Measurements from ENCODE around the gene C19orf18. TPM values are rescaled to one million over a fixed set of nuclear protein-coding genes. Genes with fewer than 3 reads are reported as not detected.
A peak's percentile ranks its signal among the peaks of the same experiment; 100 is the strongest.
"Not testable (repeated sequence)": the region's sequence is repeated elsewhere in the genome, so short reads cannot be mapped to it uniquely, and the experiment has no call there.

Gene C19orf18
- polyA plus RNA-seq, 2 of the 4 experiments (the other 2 are of a cell fraction) = 0.13 TPM; not detected in 1

- Histone ChIP-seq H3K9me3 (peaks cover 71% of the 10 kb centered on the region), H3K4me2 (peak within 1 kb of the TSS; percentile 67), H3K4me3 (peak within 1 kb of the TSS; percentile 75), H3K27ac (peak within 1 kb of the TSS; percentile 68 to 89)
- CTCF ChIA-PET = interaction anchor here (0.6 to 1.3 kb wide), 5 partner anchors 9 to 282 kb away, joined by 3 to 4 read pairs (median 3); no protein-coding TSS in a partner anchor
- peak; percentile 76 for TF ChIP-seq MAX (IDR thresholded peaks at IDR 0.05)
- peak; percentile 95 for TF ChIP-seq PBX3 (IDR thresholded peaks at IDR 0.05)
- TF ChIP-seq USF2 (IDR thresholded peaks at IDR 0.05) = peak; percentile 57; the same call in 1 of the 2 replicates
- peak; percentile 8; the same call in 1 of the 2 replicates for TF ChIP-seq GATA3 (IDR thresholded peaks at IDR 0.05; ENCODE audit: borderline replicate concordance)
- TF ChIP-seq E2F6 (IDR thresholded peaks at IDR 0.05; ENCODE audit: borderline replicate concordance, low read depth) = peak; percentile 90
- peak; percentile 16 to 48; a peak in 2 of 5 replicates for TF ChIP-seq RAD21 (conservative IDR thresholded peaks at IDR 0.05 in 1 of 2, IDR thresholded peaks at IDR 0.05 in 1 of 2)
- TF ChIP-seq POLR2A (IDR thresholded peaks at IDR 0.05; ENCODE audit: low read length) = peak; percentile 54
- peak; percentile 68 for TF ChIP-seq PHF8 (IDR thresholded peaks at IDR 0.05; ENCODE audit: borderline replicate concordance, low read depth)
- TF ChIP-seq JUN (IDR thresholded peaks at IDR 0.05) = peak in 1 of 2 experiments; percentile 57; a peak in 1 of 5 replicates
- 0 out of 3 replicates have a peak, but pooled peaks have one; percentile 28 for TF ChIP-seq CTCF (IDR thresholded peaks at IDR 0.05)
- 0 out of 3 replicates have a peak, but pooled peaks have one; percentile 14 for TF ChIP-seq SMC3 (IDR thresholded peaks at IDR 0.05)
- peak; percentile 95 for FAIRE-seq
- POLR2A ChIA-PET = interaction anchor here (0.9 to 1.3 kb wide), 6 partner anchors 19 to 1602 kb away, joined by 3 to 7 read pairs (median 5); partner anchors contain the start of genes ZNF134, ZNF274 and ZNF606
- WGBS (ENCODE audit: missing lambda C conversion rate) = 2% methylated on average over 42 of the region's 51 CpGs
- not testable (repeated sequence) for H3K4me1 ChIP-seq
- peak; percentile 98 to 99 for DNase-seq (ENCODE audit: low read depth in 1 of 2, low spot score in 1 of 2)
- peak; percentile 100 for ATAC-seq
These were observed 58.0 kb downstream of the C19orf18 start, which contains the start of gene ZNF417 for GRCh38 chr19:57916168-57916995. Gene ZNF417 (minus strand): TSS chr19:57916592. CDS start chr19:57916411, 181 bp downstream.

GRCh38 chr19:57914531-57914930 is 59.8 kb downstream of the C19orf18 start:
- Histone ChIP-seq H3K4me3 (no peak overlapping the region), H3K27ac (no peak overlapping the region), H3K4me2 (no peak overlapping the region), H3K4me1 (no peaks in the 10 kb centered on the region), H3K9me3 (peaks cover 68% of the 10 kb centered on the region)
- ChIA-PET POLR2A (no interaction called here), CTCF (interaction anchor here (0.6 kb wide), 1 partner anchor 10 kb away, joined by 4 read pairs; no protein-coding TSS in a partner anchor)
- TF ChIP-seq KDM5A (IDR thresholded peaks at IDR 0.05) = no peak
- TF ChIP-seq NPAS2 (CRISPR knock-in tag; IDR thresholded peaks at IDR 0.05; ENCODE audit: borderline replicate concordance) = no peak
- TF ChIP-seq HDAC2 (IDR thresholded peaks at IDR 0.05) = no peak
- no peak for TF ChIP-seq MYC (IDR thresholded peaks at IDR 0.05; ENCODE audit: borderline replicate concordance, low read length)
- TF ChIP-seq HOXB13 (CRISPR knock-in tag; IDR thresholded peaks at IDR 0.05; ENCODE audit: low read depth) = no peak
- TF ChIP-seq CBX8 (IDR thresholded peaks at IDR 0.05) = no peak
- no peak for TF ChIP-seq NFE2L2 (conservative IDR thresholded peaks at IDR 0.05; ENCODE audit: low read length)
- no peak for TF ChIP-seq RFX5 (IDR thresholded peaks at IDR 0.05)
- no peak for TF ChIP-seq BHLHE40 (IDR thresholded peaks at IDR 0.05; ENCODE audit: low read depth, low read length)
- no peak for TF ChIP-seq RCOR1 (IDR thresholded peaks at IDR 0.05; ENCODE audit: low read depth, low read length)
- no peak for TF ChIP-seq ELK1 (IDR thresholded peaks at IDR 0.05; ENCODE audit: low read depth, low read length)
- no peak for TF ChIP-seq HOXB5 (CRISPR knock-in tag; IDR thresholded peaks at IDR 0.05)
- no peak for TF ChIP-seq CBX2 (IDR thresholded peaks at IDR 0.05; ENCODE audit: borderline replicate concordance, low read depth)
- TF ChIP-seq USF2 (IDR thresholded peaks at IDR 0.05) = no peak
- no peak for ATAC-seq
- no peak for FAIRE-seq
- DNase-seq (ENCODE audit: low read depth in 1 of 2, low spot score in 1 of 2) = no peak
- WGBS (ENCODE audit: missing lambda C conversion rate) = 97% methylated on average over 3 of the region's 3 CpGs

Measured in A549 (cell line).